MCF 10A (cell line): ENCODE measurements around the gene TNRC18. TPM values are rescaled to one million over a fixed set of nuclear protein-coding genes. Genes with fewer than 3 reads are reported as not detected.

ENCODE experiments used
- BruUV-seq: library from RNA; stranded (reverse); fragments of 400-500 nt; replicated peaks from 2 replicates; lab custom pipeline; 2021; lab: Mats Ljungman, UMichigan
- CTCF ChIA-PET: fragments of 300-600 bp; sonication (Branson Sonifier 250); formaldehyde crosslinking; extraction: SDS; loops from one replicate; lab custom pipeline; 2021; ENCODE audit warnings: antibody characterized with exemption, inconsistent platforms; lab: Yijun Ruan, JAX
- POLR2A ChIA-PET: fragments of 300-600, 350-650 bp; sonication (Branson Sonifier 250); formaldehyde crosslinking; extraction: SDS; loops from one replicate; lab custom pipeline; 2020; ENCODE audit warnings: antibody characterized with exemption, inconsistent platforms; lab: Yijun Ruan, JAX
- DNase-seq: peaks from one replicate; pipeline ENCODE4 v3.0.0-alpha.2; 2018; ENCODE audit not compliant: unreplicated experiment
- H3K27ac Mint-ChIP-seq: one replicate; pipeline ENCODE4 v1.8.0; 2022; ENCODE audit warnings: mild to moderate bottlenecking, low read depth, mixed read lengths; ENCODE audit not compliant: unreplicated experiment
- H3K27me3 Mint-ChIP-seq: one replicate; pipeline ENCODE4 v1.8.0; 2022; ENCODE audit warnings: mixed read lengths; ENCODE audit not compliant: insufficient read depth, unreplicated experiment
- H3K36me3 Mint-ChIP-seq: one replicate; pipeline ENCODE4 v1.8.0; 2022; ENCODE audit warnings: mild to moderate bottlenecking, moderate library complexity, mixed read lengths; ENCODE audit not compliant: insufficient read depth, unreplicated experiment
- H3K4me1 Mint-ChIP-seq: one replicate; pipeline ENCODE4 v1.8.0; 2022; ENCODE audit warnings: mixed read lengths; ENCODE audit not compliant: insufficient read depth, unreplicated experiment
- H3K4me3 Mint-ChIP-seq: one replicate; pipeline ENCODE4 v1.8.0; 2022; ENCODE audit warnings: mild to moderate bottlenecking, moderate library complexity, mixed read lengths; ENCODE audit not compliant: unreplicated experiment
- H3K9me3 Mint-ChIP-seq: one replicate; pipeline ENCODE4 v1.8.0; 2022; ENCODE audit warnings: mixed read lengths; ENCODE audit not compliant: unreplicated experiment
- CTCF ChIP-seq: fragments of 200-600 bp; IDR thresholded peaks from one replicate; pipeline ENCODE4 v1.8.0; 2022; ENCODE audit warnings: antibody characterized with exemption, mild to moderate bottlenecking; ENCODE audit not compliant: unreplicated experiment
- intact Hi-C: fragments of 100-400 bp; cut with micrococcal nuclease; formaldehyde crosslinking; loops from 2 replicates; pipeline ENCODE4 v1.14.1; 2022
- total RNA-seq: library from RNA; stranded (reverse); gene quantifications from 2 replicates; pipeline ENCODE4 v1.2.3, GENCODE V29; 2022

Gene TNRC18
- total RNA-seq, 1 experiment from 2014 or later, result 132 TPM

- DNase-seq, result no peak
- BruUV-seq, result no TSS peak
- no peak overlapping the region for H3K4me3 Mint-ChIP-seq
- POLR2A ChIA-PET, result interaction anchor here (0.6 kb wide), 1 partner anchor 85 kb away, joined by 3 read pairs; no protein-coding TSS in a partner anchor
- H3K4me1 Mint-ChIP-seq, result no peaks in the 10 kb centered on the region
- CTCF ChIA-PET, result interaction anchor here (0.6 kb wide), 1 partner anchor 729 kb away, joined by 4 read pairs; no protein-coding TSS in a partner anchor
- H3K9me3 Mint-ChIP-seq, result no peaks in the 10 kb centered on the region
- intact Hi-C loops, result no loop called here
- TF ChIP-seq CTCF, result no peak
- peaks cover 95% of the 10 kb centered on the region for H3K36me3 Mint-ChIP-seq
- no peaks in the 10 kb centered on the region for H3K27me3 Mint-ChIP-seq
- no peak overlapping the region for H3K27ac Mint-ChIP-seq
Measured at GRCh38 chr7:5339955-5340354, 83.7 kb downstream of the TNRC18 start.

GRCh38 chr7:5337047-5337446 is 86.6 kb downstream of the TNRC18 start:
- Mint-ChIP-seq H3K36me3 (peaks cover 79% of the 10 kb centered on the region), H3K4me1 (no peaks in the 10 kb centered on the region), H3K27me3 (no peaks in the 10 kb centered on the region), H3K27ac (no peak overlapping the region), H3K9me3 (no peaks in the 10 kb centered on the region), H3K4me3 (no peak overlapping the region)
- CTCF ChIA-PET, result interaction anchor here (0.6 to 1.3 kb wide), 2 partner anchors 97 to 364 kb away, joined by 3 read pairs; no protein-coding TSS in a partner anchor
- BruUV-seq, result no TSS peak
- POLR2A ChIA-PET, result interaction anchor here (0.6 kb wide), 1 partner anchor 50 kb away, joined by 3 read pairs; no protein-coding TSS in a partner anchor
- DNase-seq, result no peak
- intact Hi-C loops, result no loop called here
- no peak for TF ChIP-seq CTCF

- Mint-ChIP-seq H3K27ac (no peak overlapping the region), H3K4me1 (no peaks in the 10 kb centered on the region), H3K4me3 (no peak overlapping the region), H3K36me3 (peaks cover 77% of the 10 kb centered on the region), H3K27me3 (no peaks in the 10 kb centered on the region), H3K9me3 (no peaks in the 10 kb centered on the region)
- ChIA-PET CTCF (no interaction called here), POLR2A (no interaction called here)
- no peak for TF ChIP-seq CTCF
- BruUV-seq, result no TSS peak
- intact Hi-C loops, result no loop called here
- DNase-seq, result no peak
Measured at GRCh38 chr7:5334671-5335070, 89.0 kb downstream of the TNRC18 start.

GRCh38 chr7:5333121-5334045 is 90.3 kb downstream of the TNRC18 start:
- DNase-seq, result no peak
- intact Hi-C loops, result no loop called here
- Mint-ChIP-seq H3K27ac (no peak overlapping the region), H3K9me3 (no peaks in the 10 kb centered on the region), H3K4me1 (no peaks in the 10 kb centered on the region), H3K27me3 (no peaks in the 10 kb centered on the region), H3K36me3 (peaks cover 77% of the 10 kb centered on the region), H3K4me3 (no peak overlapping the region)
- POLR2A ChIA-PET, result no interaction called here
- TF ChIP-seq CTCF, result no peak
- CTCF ChIA-PET, result no interaction called here
- BruUV-seq, result no TSS peak
